Kidney (tissue), 14 donors: ENCODE measurements around the gene SHFL. TPM values are rescaled to one million over a fixed set of nuclear protein-coding genes. Genes with fewer than 3 reads are reported as not detected.

Experiments used
- DNase-seq, 5 donors: peaks; one replicate each; pipeline ENCODE4 v3.0.0-alpha.2; 2013 to 2020
- FAIRE-seq: peaks from 2 replicates; lab custom pipeline; 2012; peaks lifted over from hg19 to GRCh38; lab: Jason Lieb, UNC
- H3K27ac ChIP-seq, 2 donors: one replicate each; pipeline ENCODE4 v1.7.0; 2013; ENCODE audit warnings: low read depth in 2 of 2, low read length in 2 of 2, inconsistent platforms in 1 of 2
- H3K27me3 ChIP-seq: one replicate; pipeline ENCODE4 v1.7.1; 2013; ENCODE audit warnings: low read length, inconsistent platforms; ENCODE audit not compliant: control insufficient read depth, insufficient read depth
- H3K36me3 ChIP-seq, 3 donors: one replicate each; pipeline versions ENCODE4 v1.7.0 to v1.7.1; 2013; ENCODE audit warnings: low read length in 3 of 3, control low read depth in 1 of 3, inconsistent platforms in 1 of 3; ENCODE audit not compliant: insufficient read depth in 3 of 3, control insufficient read depth in 2 of 3
- H3K4me1 ChIP-seq, 3 donors: one replicate each; pipeline versions ENCODE4 v1.7.0 to v1.7.1; 2013; ENCODE audit warnings: low read length in 3 of 3, inconsistent platforms in 1 of 3, low read depth in 1 of 3; ENCODE audit not compliant: control insufficient read depth in 2 of 3, insufficient read depth in 2 of 3
- H3K4me3 ChIP-seq, 3 donors: one replicate each; pipeline versions ENCODE4 v1.7.0 to v1.8.1; 2013; ENCODE audit warnings: low read length in 3 of 3, control low read depth in 1 of 3, inconsistent platforms in 1 of 3
- H3K9ac ChIP-seq, 3 donors: one replicate each; pipeline versions ENCODE4 v1.7.0 to v1.7.1; 2013; ENCODE audit warnings: low read length in 3 of 3, control low read depth in 1 of 3, inconsistent platforms in 1 of 3
- H3K9me3 ChIP-seq, 3 donors: one replicate each; pipeline versions ENCODE4 v1.7.0 to v1.7.1; 2013; ENCODE audit warnings: low read length in 3 of 3, control low read depth in 1 of 3, inconsistent platforms in 1 of 3; ENCODE audit not compliant: control insufficient read depth in 2 of 3, insufficient read depth in 1 of 3
- CTCF ChIP-seq: IDR thresholded peaks from 3 replicates; pipeline ENCODE4 v1.5.1; 2012; ENCODE audit warnings: mild to moderate bottlenecking, moderate library complexity, borderline replicate concordance; ENCODE audit not compliant: insufficient read depth; ENCODE audit errors: extremely low read depth
- intact Hi-C: fragments of 100-400 bp; cut with DNase I; formaldehyde crosslinking; loops from one replicate; pipeline ENCODE4 v1.11.1; 2022
- polyA plus RNA-seq: library from polyadenylated mRNA; stranded (reverse); fragments of 350-450 nt; fragmentation: Illumina TruSeq; extraction: RNeasy Lipid Tissue Mini Kit (QIAGEN cat#74804); gene quantifications from one replicate; pipeline ENCODE4 v1.2.3, GENCODE V29; 2014; ENCODE audit warnings: low read depth, low replicate concordance; ENCODE audit not compliant: insufficient read depth
- total RNA-seq: library from RNA; stranded (reverse); fragmentation: NEBNext Ultra II Directional; extraction: Animal tissue kit (Norgen Biotek cat#: 25700); gene quantifications from one replicate; pipeline ENCODE4 v1.2.1, GENCODE V29; 2021
- donor health status: control.
- donor health status: control.
- donor health status: control.
- donor health status: control.
- donor health status: control.
- donor health status: DM: yes; HTN: yes; CAD: no.
- donor health status: Normal renal cell carcinoma (clear cell type).

Gene SHFL
- total and polyA plus RNA-seq, 2 donors from 2014 or later = 36.4 to 42.5 TPM

- H3K4me1 ChIP-seq = no peaks in the 10 kb centered on the region
- H3K27me3 ChIP-seq = no peaks in the 10 kb centered on the region
- H3K9ac ChIP-seq = no peak overlapping the region
- no peak overlapping the region for H3K4me3 ChIP-seq
- no peak overlapping the region for H3K27ac ChIP-seq
- intact Hi-C loops = no loop called here
- H3K36me3 ChIP-seq = peaks cover 2 to 31% (median 11%) of the 10 kb centered on the region in 3 donors
- no peak for FAIRE-seq
- no peaks in the 10 kb centered on the region for H3K9me3 ChIP-seq
- TF ChIP-seq CTCF = peak; percentile 23
- peak in 3 of 5 donors; percentile 41 to 80 (median 47) for DNase-seq
Measured at GRCh38 chr19:10112895-10113591, 26.9 kb downstream of the SHFL start.

GRCh38 chr19:10113592-10113963 is 27.5 kb downstream of the SHFL start:
- DNase-seq = peak in 1 of 5 donors; percentile 48
- intact Hi-C loops = no loop called here
- H3K9ac ChIP-seq = no peak overlapping the region
- no peak for FAIRE-seq
- H3K27ac ChIP-seq = no peak overlapping the region
- TF ChIP-seq CTCF = no peak
- H3K36me3 ChIP-seq = peaks cover 2 to 26% (median 9%) of the 10 kb centered on the region in 3 donors
- no peak overlapping the region for H3K4me3 ChIP-seq
- no peaks in the 10 kb centered on the region for H3K4me1 ChIP-seq
- no peaks in the 10 kb centered on the region for H3K9me3 ChIP-seq
- H3K27me3 ChIP-seq = no peaks in the 10 kb centered on the region

- no peak for FAIRE-seq
- Histone ChIP-seq H3K9ac (no peak overlapping the region), H3K4me1 (peaks cover 0 to 5% (median 0%) of the 10 kb centered on the region in 3 donors), H3K4me3 (no peak overlapping the region), H3K27me3 (no peaks in the 10 kb centered on the region), H3K9me3 (no peaks in the 10 kb centered on the region), H3K36me3 (peaks cover 2 to 24% (median 9%) of the 10 kb centered on the region in 3 donors), H3K27ac (no peak overlapping the region)
- intact Hi-C loops = no loop called here
- DNase-seq = no peak
- no peak for TF ChIP-seq CTCF
Measured at GRCh38 chr19:10113964-10114650, 28.0 kb downstream of the SHFL start.
